HepG2 (cell line): ENCODE data around the gene SPRED2. TPM values are rescaled to one million over a fixed set of nuclear protein-coding genes. Genes with fewer than 3 reads are reported as not detected.

Experiments used
- ATAC-seq: fragments of 200-7000 bp; cut with Tn5 transposase; 3 replicates; pipeline ENCODE4 v1.9.1; 2020; ENCODE audit warnings: mild to moderate bottlenecking, moderate library complexity
- BruUV-seq: library from RNA; stranded (reverse); fragments of 400-500 nt; replicated peaks from 2 replicates; lab custom pipeline; 2021; lab: Mats Ljungman, UMichigan
- CTCF ChIA-PET: fragments of 300-600 bp; formaldehyde crosslinking; extraction: SDS; loops from one replicate; lab custom pipeline; 2021; ENCODE audit warnings: low total read pairs, inconsistent platforms, low intra/inter-chr PET ratio; lab: Yijun Ruan, JAX
- POLR2A ChIA-PET: fragments of 350-600 bp; sonication (Branson Sonifier 250); formaldehyde crosslinking; loops from one replicate; lab custom pipeline; 2020; ENCODE audit warnings: antibody characterized with exemption, inconsistent platforms; lab: Yijun Ruan, JAX
- DNase-seq: peaks from one replicate; pipeline ENCODE4 v3.0.0-alpha.2; 2015; ENCODE audit warnings: low spot score
- FAIRE-seq: peaks from 3 replicates; lab custom pipeline; 2011; peaks lifted over from hg19 to GRCh38; lab: Jason Lieb, UNC
- H2AFZ ChIP-seq: one replicate; pipeline ENCODE4 v1.6.1; 2011; ENCODE audit warnings: low read length, inconsistent platforms
- H3K27ac ChIP-seq: fragments of 300-600 bp; 3 replicates; pipeline ENCODE4 v1.8.0; 2011; ENCODE audit warnings: mixed run types, mild to moderate bottlenecking, mixed read lengths, low read length, inconsistent platforms; ENCODE audit not compliant: insufficient read depth; ENCODE audit errors: extremely low read length
- H3K27me3 ChIP-seq, 2 experiments: fragments of 200-600 bp in 1 of 2; 2 replicates in 1 of 2; 3 replicates in 1 of 2; pipeline versions ENCODE4 v1.6.0 to v1.8.0; 2011; ENCODE audit warnings: low read length in 2 of 2, mild to moderate bottlenecking in 2 of 2, moderate library complexity in 2 of 2, inconsistent platforms in 1 of 2; ENCODE audit not compliant: insufficient read depth in 2 of 2, control insufficient read depth in 1 of 2
- H3K36me3 ChIP-seq, 2 experiments: fragments of 200-600 bp in 1 of 2; replicated peaks in 1 of 2; 2 replicates in 1 of 2; 3 replicates in 1 of 2; pipeline versions ENCODE4 v1.5.1 to v1.8.0; 2011; ENCODE audit warnings: low read length in 2 of 2, inconsistent platforms in 1 of 2; ENCODE audit not compliant: insufficient read depth in 2 of 2, control insufficient read depth in 1 of 2
- H3K4me1 ChIP-seq: 2 replicates; pipeline ENCODE4 v1.5.1; 2012; ENCODE audit warnings: low read length, inconsistent platforms; ENCODE audit not compliant: insufficient read depth
- H3K4me2 ChIP-seq: 2 replicates; pipeline ENCODE4 v1.6.0; 2011; ENCODE audit warnings: low read depth, low read length, inconsistent platforms
- H3K4me3 ChIP-seq, 3 experiments: fragments of 200-600 bp in 1 of 3; sonication (generic), shearing (Covaris generic) in 1 of 3; replicated peaks in 1 of 3; 2 replicates each; pipeline ENCODE4 v1.5.1; 2011 to 2016; ENCODE audit warnings: low read length in 3 of 3, inconsistent platforms in 2 of 3, low read depth in 2 of 3, mild to moderate bottlenecking in 2 of 3, control low read depth in 1 of 3, mixed read lengths in 1 of 3; ENCODE audit not compliant: insufficient read depth in 1 of 3
- H3K79me2 ChIP-seq: one replicate; pipeline ENCODE4 v1.6.1; 2011; ENCODE audit warnings: low read length, inconsistent platforms; ENCODE audit not compliant: insufficient read depth
- H3K9ac ChIP-seq: 2 replicates; pipeline ENCODE4 v1.6.0; 2011; ENCODE audit warnings: mild to moderate bottlenecking, low read depth, low read length, inconsistent platforms; ENCODE audit not compliant: insufficient read depth
- H3K9me3 ChIP-seq: 2 replicates; pipeline ENCODE4 v1.5.1; 2012; ENCODE audit warnings: mild to moderate bottlenecking, low read length
- H4K20me1 ChIP-seq: 2 replicates; pipeline ENCODE4 v1.6.0; 2011; ENCODE audit warnings: inconsistent platforms, mild to moderate bottlenecking, low read length, moderate library complexity; ENCODE audit not compliant: insufficient read depth
- MTA1 ChIP-seq: sonication (generic); formaldehyde crosslinking; IDR thresholded peaks from 2 replicates; pipeline ENCODE4 v1.4.0; 2020; ENCODE audit warnings: missing genetic modification reagents, mild to moderate bottlenecking, borderline replicate concordance
- NFE2L1 ChIP-seq: sonication (generic); formaldehyde crosslinking; IDR thresholded peaks from 2 replicates; pipeline ENCODE4 v1.4.0; 2020; ENCODE audit warnings: missing genetic modification reagents, mild to moderate bottlenecking, borderline replicate concordance
- TCF7 ChIP-seq: sonication (generic); IDR thresholded peaks from 2 replicates; pipeline ENCODE4 v1.6.1; 2016; ENCODE audit warnings: antibody characterized with exemption, low read depth
- THAP11 ChIP-seq: IDR thresholded peaks from 2 replicates; pipeline ENCODE4 v1.6.1; 2016; ENCODE audit warnings: missing biosample characterization, missing genetic modification reagents
- TSC22D2 ChIP-seq: sonication (generic); formaldehyde crosslinking; IDR thresholded peaks from 2 replicates; pipeline ENCODE4 v1.5.1; 2020; ENCODE audit warnings: missing genetic modification reagents, mild to moderate bottlenecking, borderline replicate concordance
- USF2 ChIP-seq, 2 experiments: sonication (generic) in 1 of 2; formaldehyde crosslinking in 1 of 2; IDR thresholded peaks; 2 replicates each; pipeline versions ENCODE4 v1.5.1 to v1.6.1; 2011 to 2020; ENCODE audit warnings: borderline replicate concordance in 1 of 2, low read depth in 1 of 2, low read length in 1 of 2, mild to moderate bottlenecking in 1 of 2, missing genetic modification reagents in 1 of 2, moderate library complexity in 1 of 2
- ZNF10 ChIP-seq: sonication (generic); formaldehyde crosslinking; IDR thresholded peaks from 2 replicates; pipeline ENCODE4 v1.4.0; 2020; ENCODE audit warnings: mild to moderate bottlenecking, low read depth, missing genetic modification reagents, borderline replicate concordance
- ZNF607 ChIP-seq: sonication (generic); formaldehyde crosslinking; IDR thresholded peaks from 2 replicates; pipeline ENCODE4 v1.5.1; 2020; ENCODE audit warnings: missing genetic modification reagents, mild to moderate bottlenecking, borderline replicate concordance
- ZNF788 ChIP-seq: sonication (generic); formaldehyde crosslinking; IDR thresholded peaks from 2 replicates; pipeline ENCODE4 v1.5.0; 2020; ENCODE audit warnings: mild to moderate bottlenecking, missing genetic modification reagents, borderline replicate concordance
- ZSCAN12 ChIP-seq: sonication (generic); formaldehyde crosslinking; IDR thresholded peaks from 2 replicates; pipeline ENCODE4 v1.9.0; 2021; ENCODE audit warnings: mild to moderate bottlenecking, missing genetic modification reagents
- ZSCAN9 ChIP-seq: IDR thresholded peaks from 2 replicates; pipeline ENCODE4 v1.6.1; 2016; ENCODE audit warnings: borderline replicate concordance
- WGBS: methylation state at CpG from one replicate; pipeline ENCODE4 v1.1.6; 2017; ENCODE audit warnings: low lambda C conversion rate; 5-methylcytosine and 5-hydroxymethylcytosine counted together
- in situ Hi-C: cut with HindIII; loops from 2 replicates; pipeline ENCODE4 v1.10.0; 2017; ENCODE audit warnings: low pct_unique_long_range_greater_than_20kb; ENCODE audit not compliant: extremely low pct_ligation_motif_present
- intact Hi-C: fragments of 100-400 bp; cut with micrococcal nuclease; formaldehyde crosslinking; loops from one replicate; pipeline ENCODE4 v1.10.0; 2022; ENCODE audit not compliant: unreplicated experiment
- polyA plus RNA-seq, 8 experiments: library from polyadenylated mRNA; depleted of rRNA in 3 of 8; stranded (reverse) in 7 of 8; unstranded in 1 of 8; fragments of >200 nt; fragmentation: Illumina TruSeq in 4 of 8; extraction: Trizol in 4 of 8; gene quantifications; 2 replicates each; pipeline versions ENCODE4 v1.2.1 to v1.2.3, GENCODE V29; 2011 to 2016; ENCODE audit warnings: low read depth in 4 of 8, missing spikeins in 1 of 8, mixed read lengths in 1 of 8; ENCODE audit not compliant: insufficient read depth in 1 of 8
- total RNA-seq, 5 experiments: library from RNA; depleted of rRNA; stranded (reverse); fragments of >200 nt; fragmentation: Illumina TruSeq; extraction: Trizol; gene quantifications; 2 replicates each; pipeline ENCODE4 v1.2.3, GENCODE V29; 2016; ENCODE audit warnings: low read depth in 1 of 5

The SPRED2 gene
- total and polyA plus RNA-seq, 2 of the 13 experiments (the other 11 are each of a cell fraction or from before 2014, with no cell fraction given) = 13.0 to 37.0 TPM

- intact Hi-C loops (no loop called here), in situ Hi-C loops (no loop called here)
- H3K4me3 ChIP-seq = no peak overlapping the region
- TF ChIP-seq NFE2L1 (CRISPR knock-in tag) (no peak), ZSCAN9 (CRISPR knock-in tag) (no peak), ZSCAN12 (CRISPR knock-in tag) (no peak), ZNF10 (no peak), THAP11 (CRISPR knock-in tag) (no peak), USF2 (IDR thresholded peaks at IDR 0.05; ENCODE audit: low read depth, low read length) (no peak), USF2 (CRISPR knock-in tag; IDR thresholded peaks at IDR 0.05; ENCODE audit: borderline replicate concordance) (no peak), TCF7 (no peak), TSC22D2 (CRISPR knock-in tag) (no peak), ZNF607 (CRISPR knock-in tag) (no peak), MTA1 (CRISPR knock-in tag) (no peak), ZNF788 (CRISPR knock-in tag) (no peak)
- no peaks in the 10 kb centered on the region for H3K27me3 ChIP-seq
- ATAC-seq (no peak), DNase-seq (no peak), FAIRE-seq (no peak)
- BruUV-seq = no TSS peak
- no peaks in the 10 kb centered on the region for H3K9me3 ChIP-seq
- H3K79me2 ChIP-seq = peaks cover 93% of the 10 kb centered on the region
- 96% methylated on average over 1 of the region's 1 CpG for WGBS
- POLR2A ChIA-PET = no interaction called here
- H3K27ac ChIP-seq = no peak overlapping the region
- CTCF ChIA-PET = no interaction called here
- no peak overlapping the region for H2AFZ ChIP-seq
- H4K20me1 ChIP-seq = peaks cover 81% of the 10 kb centered on the region
- H3K4me2 ChIP-seq = no peak overlapping the region
- H3K36me3 ChIP-seq = peaks cover 3 to 10% of the 10 kb centered on the region in 2 experiments
- peaks cover 81% of the 10 kb centered on the region for H3K4me1 ChIP-seq
- H3K9ac ChIP-seq = no peak overlapping the region
Measured at GRCh38 chr2:65389476-65389875, 42.9 kb downstream of the SPRED2 start.
